CD14-positive monocyte (primary cell): ENCODE measurements around the gene OR2B2. TPM values are rescaled to one million over a fixed set of nuclear protein-coding genes. Genes with fewer than 3 reads are reported as not detected.

ENCODE experiments used
- DNase-seq, 3 donors: peaks; one replicate each; pipeline ENCODE4 v3.0.0-alpha.2; 2011 to 2022
- H2AFZ ChIP-seq: 2 replicates; pipeline ENCODE4 v1.6.0; 2012; ENCODE audit warnings: mild to moderate bottlenecking, low read depth, low read length, inconsistent platforms; ENCODE audit not compliant: insufficient read depth, poor library complexity, severe bottlenecking
- H3K27ac ChIP-seq, 2 donors: 1 replicate in 1 of 2; 2 replicates in 1 of 2; pipeline ENCODE4 v1.5.1; 2012 to 2013; ENCODE audit warnings: low read length in 2 of 2, control low read depth in 1 of 2, inconsistent platforms in 1 of 2, low read depth in 1 of 2, mild to moderate bottlenecking in 1 of 2
- H3K27me3 ChIP-seq, 2 donors: one replicate each; pipeline versions ENCODE4 v1.6.0 to v1.6.1; 2011 to 2013; ENCODE audit warnings: low read length in 2 of 2; ENCODE audit not compliant: control insufficient read depth in 2 of 2, insufficient read depth in 2 of 2
- H3K36me3 ChIP-seq, 2 donors: replicated peaks in 1 of 2; 1 replicate in 1 of 2; 2 replicates in 1 of 2; pipeline versions ENCODE4 v1.5.1 to v1.6.1; 2012 to 2013; ENCODE audit warnings: low read length in 2 of 2, control low read depth in 1 of 2, inconsistent platforms in 1 of 2, mild to moderate bottlenecking in 1 of 2; ENCODE audit not compliant: insufficient read depth in 2 of 2, control insufficient read depth in 1 of 2
- H3K4me1 ChIP-seq, 2 donors: 1 replicate in 1 of 2; 2 replicates in 1 of 2; pipeline versions ENCODE4 v1.5.1 to v1.6.1; 2012 to 2013; ENCODE audit warnings: low read length in 2 of 2, control low read depth in 1 of 2, inconsistent platforms in 1 of 2, mild to moderate bottlenecking in 1 of 2, moderate library complexity in 1 of 2; ENCODE audit not compliant: insufficient read depth in 2 of 2, control insufficient read depth in 1 of 2
- H3K4me2 ChIP-seq: replicated peaks from 2 replicates; pipeline ENCODE3; 2012; ENCODE audit warnings: low read length, moderate library complexity, mild to moderate bottlenecking; ENCODE audit not compliant: poor library complexity, severe bottlenecking; ENCODE audit errors: extremely low read depth
- H3K4me3 ChIP-seq, 3 experiments: fragments of 200-600 bp in 1 of 3; sonication (generic) in 1 of 3; replicated peaks in 1 of 3; 1 replicate in 2 of 3; 2 replicates in 1 of 3; pipeline ENCODE4 v1.5.1; 2011 to 2013; ENCODE audit warnings: low read length in 3 of 3, mild to moderate bottlenecking in 3 of 3, control low read depth in 2 of 3, low read depth in 2 of 3, inconsistent platforms in 1 of 3, moderate library complexity in 1 of 3
- H3K79me2 ChIP-seq: 2 replicates; pipeline ENCODE4 v1.6.0; 2012; ENCODE audit warnings: mild to moderate bottlenecking, control low read depth, inconsistent platforms, low read length, moderate library complexity; ENCODE audit not compliant: insufficient read depth
- H3K9ac ChIP-seq: 2 replicates; pipeline ENCODE4 v1.6.0; 2017; ENCODE audit warnings: low read length, mild to moderate bottlenecking; ENCODE audit not compliant: insufficient read depth, poor library complexity, severe bottlenecking
- H3K9me3 ChIP-seq, 2 donors: replicated peaks in 1 of 2; 1 replicate in 1 of 2; 2 replicates in 1 of 2; pipeline versions ENCODE4 v1.5.1 to v1.6.1; 2012 to 2013; ENCODE audit warnings: low read length in 2 of 2, control low read depth in 1 of 2; ENCODE audit not compliant: control insufficient read depth in 1 of 2, insufficient read depth in 1 of 2
- H4K20me1 ChIP-seq: 2 replicates; pipeline ENCODE4 v1.6.0; 2012; ENCODE audit warnings: mild to moderate bottlenecking, low read length, control low read depth, moderate library complexity; ENCODE audit not compliant: insufficient read depth
- H3K27ac Mint-ChIP-seq, 7 donors: one replicate each; pipeline ENCODE4 v1.8.0; 2020; ENCODE audit warnings: mild to moderate bottlenecking in 7 of 7, mixed read lengths in 7 of 7, moderate library complexity in 6 of 7, inconsistent platforms in 2 of 7
- H3K27me3 Mint-ChIP-seq, 3 donors: one replicate each; pipeline ENCODE4 v1.8.0; 2021 to 2022; ENCODE audit warnings: low read depth in 3 of 3, mild to moderate bottlenecking in 3 of 3, mixed read lengths in 3 of 3, moderate library complexity in 3 of 3, inconsistent platforms in 1 of 3
- H3K36me3 Mint-ChIP-seq, 2 donors: one replicate each; pipeline ENCODE4 v1.8.0; 2020; ENCODE audit warnings: mixed read lengths in 2 of 2, inconsistent platforms in 1 of 2, mild to moderate bottlenecking in 1 of 2
- H3K4me1 Mint-ChIP-seq: one replicate; pipeline ENCODE4 v1.8.0; 2020; ENCODE audit warnings: mild to moderate bottlenecking, mixed read lengths
- H3K4me3 Mint-ChIP-seq, 2 donors: one replicate each; pipeline ENCODE4 v1.8.0; 2020; ENCODE audit warnings: mild to moderate bottlenecking in 2 of 2, mixed read lengths in 2 of 2, moderate library complexity in 1 of 2
- H3K9me3 Mint-ChIP-seq, 7 donors: one replicate each; pipeline ENCODE4 v1.8.0; 2020 to 2022; ENCODE audit warnings: mixed read lengths in 7 of 7, mild to moderate bottlenecking in 6 of 7, moderate library complexity in 6 of 7, inconsistent platforms in 2 of 7
- WGBS: methylation state at CpG from one replicate; pipeline ENCODE4 v1.1.5; 2013; ENCODE audit warnings: missing lambda C conversion rate; ENCODE audit not compliant: insufficient coverage; 5-methylcytosine and 5-hydroxymethylcytosine counted together
- intact Hi-C, 2 donors: fragments of 100-400 bp; cut with micrococcal nuclease; formaldehyde crosslinking; loops; one replicate each; pipeline versions ENCODE4 v1.15.0 to v1.15.1; 2023
- polyA plus RNA-seq, 3 donors: library from polyadenylated mRNA; depleted of rRNA in 1 of 3; unstranded in 2 of 3; stranded (reverse) in 1 of 3; fragments of 300-500 nt in 2 of 3; fragments of >200 nt in 1 of 3; fragmentation: Illumina TruSeq in 2 of 3; gene quantifications; 1 replicate in 2 of 3; 2 replicates in 1 of 3; pipeline ENCODE4 v1.2.3, GENCODE V29; 2012 to 2021
- TF ChIP-seq, protein P1 (sequence below): fragments of 200-600 bp; IDR thresholded peaks from one replicate; pipeline ENCODE4 v1.8.0; 2022; ENCODE audit warnings: antibody characterized with exemption, mild to moderate bottlenecking

OR2B2 gene
- polyA plus RNA-seq, 3 donors, result not detected

DNA sequence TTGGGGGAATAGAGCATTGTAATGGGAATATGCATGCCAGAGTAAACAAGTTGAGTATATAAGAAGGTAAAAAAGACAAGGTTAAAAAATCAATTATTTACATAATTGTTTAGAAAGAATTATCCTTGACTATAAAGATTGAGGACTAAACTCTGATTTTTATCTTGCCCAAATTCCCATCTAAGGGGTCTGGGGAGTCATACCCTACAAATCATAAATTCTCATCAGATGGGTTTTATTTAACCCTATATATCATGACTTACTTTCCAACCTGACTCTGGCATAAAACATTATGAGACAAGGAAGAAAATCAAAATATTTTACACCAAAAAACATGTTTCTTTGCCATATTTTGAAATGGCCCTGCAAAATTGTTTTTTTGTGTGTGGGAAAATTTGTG is 12.7 kb downstream of the OR2B2 start:
- TF ChIP-seq, protein P1, sequence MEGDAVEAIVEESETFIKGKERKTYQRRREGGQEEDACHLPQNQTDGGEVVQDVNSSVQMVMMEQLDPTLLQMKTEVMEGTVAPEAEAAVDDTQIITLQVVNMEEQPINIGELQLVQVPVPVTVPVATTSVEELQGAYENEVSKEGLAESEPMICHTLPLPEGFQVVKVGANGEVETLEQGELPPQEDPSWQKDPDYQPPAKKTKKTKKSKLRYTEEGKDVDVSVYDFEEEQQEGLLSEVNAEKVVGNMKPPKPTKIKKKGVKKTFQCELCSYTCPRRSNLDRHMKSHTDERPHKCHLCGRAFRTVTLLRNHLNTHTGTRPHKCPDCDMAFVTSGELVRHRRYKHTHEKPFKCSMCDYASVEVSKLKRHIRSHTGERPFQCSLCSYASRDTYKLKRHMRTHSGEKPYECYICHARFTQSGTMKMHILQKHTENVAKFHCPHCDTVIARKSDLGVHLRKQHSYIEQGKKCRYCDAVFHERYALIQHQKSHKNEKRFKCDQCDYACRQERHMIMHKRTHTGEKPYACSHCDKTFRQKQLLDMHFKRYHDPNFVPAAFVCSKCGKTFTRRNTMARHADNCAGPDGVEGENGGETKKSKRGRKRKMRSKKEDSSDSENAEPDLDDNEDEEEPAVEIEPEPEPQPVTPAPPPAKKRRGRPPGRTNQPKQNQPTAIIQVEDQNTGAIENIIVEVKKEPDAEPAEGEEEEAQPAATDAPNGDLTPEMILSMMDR, result no peak
- Histone ChIP-seq H3K4me1 (peaks cover 22 to 27% of the 10 kb centered on the region in 2 donors), H4K20me1 (no peaks in the 10 kb centered on the region), H3K27me3 (no peaks in the 10 kb centered on the region), H3K79me2 (no peaks in the 10 kb centered on the region), H3K36me3 (no peaks in the 10 kb centered on the region), H3K4me2 (no peak overlapping the region), H3K9me3 (no peaks in the 10 kb centered on the region), H2AFZ (no peak overlapping the region), H3K9ac (no peak overlapping the region), H3K27ac (no peak overlapping the region), H3K4me3 (no peak overlapping the region)
- Mint-ChIP-seq H3K4me1 (peaks cover 7% of the 10 kb centered on the region), H3K27me3 (peaks cover 0 to 4% (median 0%) of the 10 kb centered on the region in 3 donors), H3K27ac (no peak overlapping the region), H3K4me3 (no peak overlapping the region), H3K9me3 (no peaks in the 10 kb centered on the region), H3K36me3 (no peaks in the 10 kb centered on the region)
- DNase-seq, result no peak
- intact Hi-C loops, result loop anchor here (5.0 to 10.0 kb wide), 4 partner anchors 142 to 745 kb away; no protein-coding TSS in a partner anchor

GRCh38 chr6:27897580-27898206 is 14.5 kb downstream of the OR2B2 start:
- Histone ChIP-seq H3K4me1 (peaks cover 29 to 37% of the 10 kb centered on the region in 2 donors), H3K4me2 (no peak overlapping the region), H3K36me3 (no peaks in the 10 kb centered on the region), H3K4me3 (no peak overlapping the region), H4K20me1 (no peaks in the 10 kb centered on the region), H2AFZ (no peak overlapping the region), H3K9me3 (no peaks in the 10 kb centered on the region), H3K27me3 (no peaks in the 10 kb centered on the region), H3K79me2 (no peaks in the 10 kb centered on the region), H3K27ac (no peak overlapping the region), H3K9ac (no peak overlapping the region)
- H3K36me3 Mint-ChIP-seq, result no peaks in the 10 kb centered on the region
- TF ChIP-seq, protein P1, result no peak
- peaks cover 0 to under 1% (median 0%) of the 10 kb centered on the region in 3 donors for H3K27me3 Mint-ChIP-seq
- no peak overlapping the region for H3K4me3 Mint-ChIP-seq
- intact Hi-C loops, result loop anchor here (5.0 to 10.0 kb wide), 4 partner anchors 140 to 743 kb away; no protein-coding TSS in a partner anchor
- no peaks in the 10 kb centered on the region for H3K9me3 Mint-ChIP-seq
- H3K4me1 Mint-ChIP-seq, result peaks cover 9% of the 10 kb centered on the region
- no peak for DNase-seq
- H3K27ac Mint-ChIP-seq, result no peak overlapping the region
- WGBS, result 96% methylated on average over 2 of the region's 3 CpGs
